ENCODE results near the gene SRRT.
"Not testable (repeated sequence)": the region's sequence is repeated elsewhere in the genome, so short reads cannot be mapped to it uniquely, and the experiment has no call there.

The SRRT gene

GRCh38 chr7:100874577-100875355, at the start of gene SRRT:
TSS of gene SRRT (plus strand) at chr7:100875103. CDS start at chr7:100875591, 488 bp downstream.
- peak; percentile 87 for DNase-seq

- no peak for DNase-seq
Observed at GRCh38 chr7:100825215-100825671, 49.7 kb upstream of the SRRT start.

- no peak for DNase-seq
Observed at GRCh38 chr7:100825751-100826513, 49.0 kb upstream of the SRRT start.

GRCh38 chr7:100826514-100827329, 48.2 kb upstream of the SRRT start:
- no peak for DNase-seq

- no peak for DNase-seq
Observed at GRCh38 chr7:100827330-100828226, 47.3 kb upstream of the SRRT start, which contains the start of gene EPHB4. TSS of gene EPHB4 (minus strand) at chr7:100827523. CDS start at chr7:100827030, 493 bp downstream.

- DNase-seq: no peak
Observed at GRCh38 chr7:100829150-100829716, 45.7 kb upstream of the SRRT start.

- DNase-seq: no peak
Observed at GRCh38 chr7:100830396-100830795, 44.5 kb upstream of the SRRT start.

- no peak for DNase-seq
Observed at GRCh38 chr7:100832281-100832633, 42.6 kb upstream of the SRRT start.

GRCh38 chr7:100835903-100836811, 38.7 kb upstream of the SRRT start:
- DNase-seq: peak; percentile 35

GRCh38 chr7:100836812-100837098, 38.1 kb upstream of the SRRT start:
- no peak for DNase-seq

GRCh38 chr7:100837099-100837836, 37.6 kb upstream of the SRRT start:
- peak; percentile 57 for DNase-seq

GRCh38 chr7:100839361-100839760, 35.5 kb upstream of the SRRT start:
- DNase-seq: no peak

- no peak for DNase-seq
Observed at GRCh38 chr7:100840470-100841100, 34.3 kb upstream of the SRRT start.

- no peak for DNase-seq
Observed at GRCh38 chr7:100847360-100847759, 27.5 kb upstream of the SRRT start.

GRCh38 chr7:100852048-100852872, 22.6 kb upstream of the SRRT start, which contains the start of gene SLC12A9:
TSS of gene SLC12A9 (plus strand) at chr7:100852713. CDS start at chr7:100854198, 1,485 bp downstream.
- DNase-seq: peak; percentile 15

- DNase-seq: no peak
Observed at GRCh38 chr7:100854146-100854895, 20.6 kb upstream of the SRRT start.

GRCh38 chr7:100854899-100855298, 20.0 kb upstream of the SRRT start:
- DNase-seq: not testable (repeated sequence)

- DNase-seq: no peak
Observed at GRCh38 chr7:100855515-100855914, 19.4 kb upstream of the SRRT start.
